SK-N-SH (cell line): Measurements from ENCODE around the gene DTX1. TPM values are rescaled to one million over a fixed set of nuclear protein-coding genes. Genes with fewer than 3 reads are reported as not detected.

Experiments
- CTCF ChIA-PET: fragments of 300-600, 350-600 bp; formaldehyde crosslinking; extraction: SDS; loops from one replicate; lab custom pipeline; 2021; lab: Yijun Ruan, JAX
- POLR2A ChIA-PET: fragments of 350-600 bp; sonication (Branson Sonifier 250); formaldehyde crosslinking; extraction: SDS; loops from one replicate; lab custom pipeline; 2020; ENCODE audit warnings: antibody characterized with exemption, inconsistent platforms; lab: Yijun Ruan, JAX
- DNase-seq: peaks from one replicate; pipeline ENCODE4 v3.0.0; 2012
- H2AFZ ChIP-seq: fragments of 200-600 bp; sonication (generic); 2 replicates; pipeline ENCODE4 v1.8.1; 2016; ENCODE audit warnings: antibody characterized with exemption, mild to moderate bottlenecking, low read depth
- H3F3A ChIP-seq: fragments of 200-600 bp; sonication (generic); replicated peaks from 2 replicates; pipeline ENCODE3; 2016; ENCODE audit warnings: antibody characterized with exemption, mild to moderate bottlenecking; ENCODE audit not compliant: insufficient read depth
- H3K27ac ChIP-seq, 2 experiments: fragments of 200-500 bp in 1 of 2; fragments of 200-600 bp in 1 of 2; sonication (Bioruptor generic) in 1 of 2; sonication (generic), shearing (Covaris generic) in 1 of 2; 2 replicates each; pipeline versions ENCODE4 v1.5.1 to v1.6.1; 2014 to 2016; ENCODE audit warnings: low read depth in 2 of 2, inconsistent platforms in 1 of 2, low read length in 1 of 2, mild to moderate bottlenecking in 1 of 2, mixed read lengths in 1 of 2
- H3K27me3 ChIP-seq: fragments of 200-600 bp; sonication (generic), shearing (Covaris generic); 2 replicates; pipeline ENCODE4 v1.6.1; 2016; ENCODE audit warnings: mixed run types; ENCODE audit not compliant: insufficient read depth
- H3K36me3 ChIP-seq, 2 experiments: fragments of 200-500 bp in 1 of 2; fragments of 200-600 bp in 1 of 2; sonication (Bioruptor generic) in 1 of 2; sonication (generic) in 1 of 2; replicated peaks in 1 of 2; 2 replicates each; pipeline versions ENCODE3 to v1.5.1; 2014 to 2016; ENCODE audit warnings: low read length in 1 of 2, mild to moderate bottlenecking in 1 of 2; ENCODE audit not compliant: insufficient read depth in 2 of 2, control insufficient read depth in 1 of 2
- H3K4me1 ChIP-seq, 2 experiments: fragments of 200-500 bp in 1 of 2; fragments of 200-600 bp in 1 of 2; sonication (Bioruptor generic) in 1 of 2; sonication (generic), shearing (Covaris generic) in 1 of 2; 2 replicates each; pipeline versions ENCODE4 v1.5.1 to v1.6.1; 2014 to 2016; ENCODE audit warnings: low read depth in 1 of 2, low read length in 1 of 2, mixed run types in 1 of 2; ENCODE audit not compliant: insufficient read depth in 2 of 2, control insufficient read depth in 1 of 2
- H3K4me2 ChIP-seq: fragments of 200-600 bp; sonication (generic), shearing (Covaris generic); 2 replicates; pipeline ENCODE4 v1.6.1; 2017; ENCODE audit warnings: mixed run types
- H3K4me3 ChIP-seq, 2 experiments: fragments of 200-500 bp in 1 of 2; fragments of 200-600 bp in 1 of 2; sonication (Bioruptor generic) in 1 of 2; sonication (generic), shearing (Covaris generic) in 1 of 2; 2 replicates each; pipeline versions ENCODE4 v1.5.1 to v1.8.1; 2014 to 2016; ENCODE audit warnings: low read depth in 2 of 2, inconsistent platforms in 1 of 2, low read length in 1 of 2, mild to moderate bottlenecking in 1 of 2, mixed read lengths in 1 of 2, moderate library complexity in 1 of 2
- H3K79me2 ChIP-seq: fragments of 200-600 bp; sonication (generic); 2 replicates; pipeline ENCODE4 v1.8.1; 2017; ENCODE audit warnings: mild to moderate bottlenecking; ENCODE audit not compliant: insufficient read depth
- H3K9ac ChIP-seq: fragments of 200-600 bp; sonication (generic); 2 replicates; pipeline ENCODE4 v1.6.1; 2017; ENCODE audit warnings: mixed run types
- H3K9me2 ChIP-seq: fragments of 200-600 bp; sonication (generic); 2 replicates; pipeline ENCODE4 v1.6.1; 2017; ENCODE audit warnings: mixed run types
- H3K9me3 ChIP-seq: fragments of 200-600 bp; sonication (generic); 2 replicates; pipeline ENCODE4 v1.6.1; 2017; ENCODE audit warnings: mixed run types, mild to moderate bottlenecking, moderate library complexity
- H4K20me1 ChIP-seq: fragments of 200-600 bp; sonication (generic); 2 replicates; pipeline ENCODE4 v1.6.1; 2017; ENCODE audit warnings: mild to moderate bottlenecking, mixed run types; ENCODE audit not compliant: insufficient read depth
- CHD2 ChIP-seq: fragments of 150-350 bp; IDR thresholded peaks from 2 replicates; pipeline ENCODE4 v1.6.1; 2018; ENCODE audit warnings: low read length; ENCODE audit not compliant: partially characterized antibody
- CTCF ChIP-seq: fragments of 200-600 bp; sonication (generic); IDR thresholded peaks from 2 replicates; pipeline ENCODE4 v1.6.1; 2017; ENCODE audit warnings: antibody characterized with exemption, mild to moderate bottlenecking, moderate library complexity
- ELF1 ChIP-seq: IDR thresholded peaks from 2 replicates; pipeline ENCODE4 v1.4.0; 2012
- EP300 ChIP-seq, 2 experiments: IDR thresholded peaks; 2 replicates each; pipeline versions ENCODE4 v1.4.0 to v1.6.1; 2012; ENCODE audit warnings: borderline replicate concordance in 1 of 2, low read depth in 1 of 2, low read length in 1 of 2
- FOSL2 ChIP-seq: IDR thresholded peaks from 2 replicates; pipeline ENCODE4 v1.4.0; 2012; ENCODE audit warnings: low read depth, mild to moderate bottlenecking, moderate library complexity, borderline replicate concordance
- FOXJ3 ChIP-seq: sonication (generic); formaldehyde crosslinking; IDR thresholded peaks from 2 replicates; pipeline ENCODE4 v1.5.1; 2020; ENCODE audit warnings: mild to moderate bottlenecking, missing genetic modification reagents
- FOXM1 ChIP-seq: IDR thresholded peaks from 2 replicates; pipeline ENCODE4 v1.4.0; 2012; ENCODE audit warnings: low read depth, mild to moderate bottlenecking
- GABPA ChIP-seq: IDR thresholded peaks from 2 replicates; pipeline ENCODE4 v1.4.0; 2012; ENCODE audit warnings: low read depth, mild to moderate bottlenecking
- GATA2 ChIP-seq: sonication (generic); formaldehyde crosslinking; IDR thresholded peaks from 2 replicates; pipeline ENCODE4 v1.5.0; 2020; ENCODE audit warnings: mild to moderate bottlenecking, missing genetic modification reagents
- MAX ChIP-seq: IDR thresholded peaks from 2 replicates; pipeline ENCODE4 v1.4.0; 2012; ENCODE audit warnings: low read depth
- MEF2A ChIP-seq: IDR thresholded peaks from 2 replicates; pipeline ENCODE4 v1.4.0; 2012; ENCODE audit warnings: low read depth, borderline replicate concordance
- NFIC ChIP-seq: IDR thresholded peaks from 2 replicates; pipeline ENCODE4 v1.4.0; 2012; ENCODE audit warnings: borderline replicate concordance
- NRF1 ChIP-seq: IDR thresholded peaks from 2 replicates; pipeline ENCODE4 v1.6.1; 2012; ENCODE audit warnings: low read depth, mild to moderate bottlenecking, low read length
- PBX3 ChIP-seq: IDR thresholded peaks from 2 replicates; pipeline ENCODE4; 2012
- RAD21 ChIP-seq: IDR thresholded peaks from 2 replicates; pipeline ENCODE4 v1.6.1; 2012; ENCODE audit warnings: mild to moderate bottlenecking, low read length
- RCOR1 ChIP-seq: fragments of 150-350 bp; IDR thresholded peaks from 2 replicates; pipeline ENCODE4 v1.6.1; 2017; ENCODE audit warnings: antibody characterized with exemption, low read length
- SMC3 ChIP-seq: IDR thresholded peaks from 2 replicates; pipeline ENCODE4 v1.6.1; 2012; ENCODE audit warnings: low read depth, low read length, improper control_type of control experiment
- TAF1 ChIP-seq: IDR thresholded peaks from 2 replicates; pipeline ENCODE4 v1.6.1; 2012; ENCODE audit warnings: low read depth, mild to moderate bottlenecking, low read length, moderate library complexity, borderline replicate concordance
- TCF12 ChIP-seq: IDR thresholded peaks from 2 replicates; pipeline ENCODE4 v1.4.0; 2012
- TEAD4 ChIP-seq: IDR thresholded peaks from 2 replicates; pipeline ENCODE4 v1.4.0; 2012; ENCODE audit warnings: mild to moderate bottlenecking, borderline replicate concordance; ENCODE audit not compliant: insufficient read depth
- USF1 ChIP-seq: IDR thresholded peaks from 2 replicates; pipeline ENCODE4 v1.4.0; 2012; ENCODE audit warnings: low read depth, borderline replicate concordance
- YY1 ChIP-seq: IDR thresholded peaks from 2 replicates; pipeline ENCODE4 v1.4.0; 2012; ENCODE audit warnings: low read depth, mild to moderate bottlenecking
- ZBTB33 ChIP-seq: IDR thresholded peaks from 2 replicates; pipeline ENCODE4 v1.4.0; 2012; ENCODE audit warnings: low read depth, borderline replicate concordance
- WGBS: methylation state at CpG from one replicate; pipeline ENCODE4 v1.1.6; 2017; ENCODE audit warnings: low lambda C conversion rate; 5-methylcytosine and 5-hydroxymethylcytosine counted together
- polyA plus RNA-seq, 3 experiments: library from polyadenylated mRNA; depleted of rRNA; stranded (reverse); fragments of >200 nt; gene quantifications; 2 replicates each; pipeline ENCODE4 v1.2.3, GENCODE V29; 2012

Gene DTX1
- polyA plus RNA-seq, 1 of the 3 experiments (the other 2 are of a cell fraction): 0.72 TPM

GRCh38 chr12:113089839-113090238, 33.3 kb downstream of the DTX1 start:
- Histone ChIP-seq H4K20me1 (no peaks in the 10 kb centered on the region), H3K4me2 (no peak overlapping the region), H3K4me1 (no peaks in the 10 kb centered on the region; a peak in 1 of 4 replicates), H3K79me2 (no peaks in the 10 kb centered on the region), H3K9me3 (no peaks in the 10 kb centered on the region), H3F3A (no peaks in the 10 kb centered on the region), H3K36me3 (no peaks in the 10 kb centered on the region), H3K4me3 (no peak overlapping the region), H3K9ac (no peak overlapping the region), H3K27ac (no peak overlapping the region), H3K9me2 (no peaks in the 10 kb centered on the region), H2AFZ (no peak overlapping the region), H3K27me3 (no peaks in the 10 kb centered on the region)
- no peak for DNase-seq
- ChIA-PET CTCF (interaction anchor here (1.2 to 4.4 kb wide), 4 partner anchors 10 to 85 kb away, joined by 4 to 27 read pairs (median 7); no protein-coding TSS in a partner anchor), POLR2A (interaction anchor here (0.6 to 0.7 kb wide), 2 partner anchors 197 to 1501 kb away, joined by 3 to 4 read pairs; no protein-coding TSS in a partner anchor)
- TF ChIP-seq FOSL2 (no peak), FOXM1 (no peak), GABPA (no peak), GATA2 (CRISPR knock-in tag) (no peak), NFIC (no peak), FOXJ3 (no peak), ELF1 (no peak), SMC3 (no peak), CHD2 (no peak), EP300 (IDR thresholded peaks at IDR 0.05; ENCODE audit: borderline replicate concordance in 1 of 2, low read depth in 1 of 2, low read length in 1 of 2) (no peak), YY1 (no peak), NRF1 (no peak), PBX3 (no peak), RAD21 (no peak), CTCF (no peak), USF1 (no peak)

- 71% methylated on average over 18 of the region's 21 CpGs for WGBS
- TF ChIP-seq NFIC (no peak), CHD2 (no peak), TAF1 (no peak), NRF1 (no peak), MEF2A (no peak), MAX (no peak), TEAD4 (no peak), FOXM1 (no peak), SMC3 (no peak), GATA2 (CRISPR knock-in tag) (no peak), TCF12 (no peak), ZBTB33 (no peak), RCOR1 (no peak)
Observed at GRCh38 chr12:113090740-113091139, 34.2 kb downstream of the DTX1 start.

More at GRCh38 chr12:113090740-113091139, 34.2 kb downstream of the DTX1 start:
- H3K9ac ChIP-seq: no peak overlapping the region
- H3F3A ChIP-seq: no peaks in the 10 kb centered on the region
- ChIA-PET CTCF (interaction anchor here (1.3 to 4.4 kb wide), 3 partner anchors 9 to 84 kb away, joined by 4 to 27 read pairs (median 6); no protein-coding TSS in a partner anchor), POLR2A (interaction anchor here (0.7 kb wide), 1 partner anchor 198 kb away, joined by 4 read pairs; no protein-coding TSS in a partner anchor)
- H3K27me3 ChIP-seq: no peaks in the 10 kb centered on the region
- H3K4me1 ChIP-seq: no peaks in the 10 kb centered on the region; a peak in 1 of 4 replicates
- no peaks in the 10 kb centered on the region for H4K20me1 ChIP-seq
- H3K9me2 ChIP-seq: no peaks in the 10 kb centered on the region
- DNase-seq: no peak
- H2AFZ ChIP-seq: no peak overlapping the region
- H3K4me3 ChIP-seq: no peak overlapping the region
- no peaks in the 10 kb centered on the region for H3K9me3 ChIP-seq
- H3K79me2 ChIP-seq: no peaks in the 10 kb centered on the region
- H3K27ac ChIP-seq: no peak overlapping the region
- H3K36me3 ChIP-seq: no peaks in the 10 kb centered on the region
- no peak overlapping the region for H3K4me2 ChIP-seq
